OCI-M2 (cell line): ENCODE results near the gene CCDC88C.

ENCODE experiments used
- DNase-seq: peaks from one replicate; lab custom pipeline; 2025; ENCODE audit not compliant: unreplicated experiment; lab: John Stamatoyannopoulos, UW

CCDC88C gene

GRCh38 chr14:91310606-91311283 is 106.9 kb downstream of the CCDC88C start:
- no peak for DNase-seq

DNA sequence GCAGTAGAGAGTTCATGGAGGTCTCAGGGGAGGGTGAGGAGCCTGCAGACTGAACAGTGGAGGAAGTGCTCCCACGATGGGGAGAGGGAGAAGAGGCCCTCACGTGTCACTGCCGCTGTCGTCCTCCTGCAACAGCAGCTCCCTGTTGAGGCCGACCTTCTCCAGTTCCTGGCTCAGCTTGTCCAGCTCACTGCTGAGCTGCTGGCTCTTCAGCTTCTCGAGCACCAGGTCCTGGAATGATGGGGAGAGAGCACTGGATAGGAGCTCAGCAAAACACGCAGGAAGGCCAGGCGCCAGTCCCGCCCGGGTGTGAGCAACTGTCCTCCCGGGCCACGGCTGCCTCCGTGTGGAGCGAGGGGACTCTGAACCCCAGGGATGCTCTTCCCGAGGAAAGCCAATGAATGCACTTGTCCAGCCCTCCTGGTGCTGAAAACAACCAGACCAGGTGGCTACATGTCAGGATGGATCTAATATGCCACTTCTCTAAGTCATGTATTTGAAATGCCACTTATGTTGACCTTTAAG is 107.8 kb downstream of the CCDC88C start:
- no peak for DNase-seq

- no peak for DNase-seq
Observed at GRCh38 chr14:91308337-91308736, 109.3 kb downstream of the CCDC88C start.

DNA sequence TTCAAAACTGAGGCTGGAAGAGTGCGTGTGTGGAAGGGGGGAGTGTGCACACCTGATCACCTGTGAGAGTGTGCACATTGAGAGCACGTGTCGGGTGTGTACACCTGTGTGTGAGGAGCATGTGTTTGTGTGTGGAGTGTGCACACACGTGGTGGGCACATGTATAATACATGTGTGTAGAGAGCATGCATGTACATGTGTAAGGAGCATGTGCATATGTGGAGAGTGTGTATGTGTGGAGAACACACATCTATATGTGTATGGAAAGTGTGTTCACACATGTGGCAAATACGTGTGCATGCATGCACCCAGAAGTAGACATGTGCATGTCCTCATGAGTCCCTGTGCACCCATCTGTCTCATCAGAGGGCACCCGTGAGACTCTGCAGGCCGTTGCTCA is 110.0 kb downstream of the CCDC88C start:
- no peak for DNase-seq

GRCh38 chr14:91307046-91307445 is 110.6 kb downstream of the CCDC88C start:
- no peak for DNase-seq

DNA sequence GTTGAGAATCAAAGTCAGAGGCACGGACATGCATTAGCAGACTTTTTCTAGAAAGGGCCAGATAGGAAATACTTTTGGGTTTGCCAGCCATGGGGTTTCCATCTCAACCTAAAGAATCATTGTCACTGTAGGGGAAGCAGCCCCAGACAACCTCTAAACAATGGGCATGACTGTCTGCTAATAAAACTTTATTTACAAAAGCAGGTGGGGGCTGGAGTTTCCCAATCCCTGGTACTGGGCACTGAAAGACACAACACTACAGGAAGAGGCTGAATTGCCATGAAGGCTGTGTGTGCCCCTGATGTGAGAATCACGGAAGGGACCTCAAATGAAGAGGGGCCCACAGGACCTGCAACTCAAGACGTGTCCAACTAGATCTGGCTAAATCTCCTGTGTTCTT is 111.1 kb downstream of the CCDC88C start:
- DNase-seq = no peak

DNA sequence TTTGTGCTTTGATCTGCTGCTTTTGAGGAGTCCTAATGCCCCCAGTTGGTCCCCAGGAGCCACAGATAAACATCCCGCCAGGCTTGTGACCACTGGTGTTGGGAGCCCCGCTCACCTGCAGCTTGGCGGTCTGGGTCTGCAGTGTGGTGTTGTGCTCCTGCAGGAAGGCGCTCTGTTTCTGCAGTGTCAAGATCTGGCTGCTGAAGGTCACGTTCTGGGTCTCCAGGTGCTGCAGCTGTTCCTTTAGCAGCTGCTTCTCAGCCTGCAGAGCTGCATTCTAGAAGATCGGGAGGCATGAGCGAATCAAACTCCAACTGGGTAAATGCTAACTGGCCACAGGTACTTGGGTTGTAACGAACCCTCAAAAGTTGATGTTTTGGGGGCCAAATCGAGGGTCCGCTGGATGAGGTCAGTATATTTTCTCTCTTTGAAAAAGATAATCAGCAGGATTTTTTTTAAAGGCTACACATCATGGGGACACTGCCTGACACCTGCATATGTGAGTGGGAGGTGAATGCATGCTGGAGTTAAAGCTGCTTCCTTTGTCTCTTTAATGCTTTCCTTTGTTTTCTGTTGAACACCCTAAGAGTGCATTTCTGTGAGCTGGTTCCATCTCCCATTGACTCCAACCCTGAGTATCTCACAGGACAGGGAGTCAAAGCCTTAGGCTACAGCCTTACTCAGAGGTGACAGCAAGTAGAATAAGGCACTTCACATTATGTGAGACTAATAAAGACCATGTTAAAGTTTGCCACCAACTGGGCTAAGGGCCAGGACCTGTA is 111.8 kb downstream of the CCDC88C start:
- no peak for DNase-seq

GRCh38 chr14:91303924-91304229 is 113.7 kb downstream of the CCDC88C start:
- no peak for DNase-seq

GRCh38 chr14:91303091-91303923 is 114.3 kb downstream of the CCDC88C start:
- DNase-seq = no peak

- no peak for DNase-seq
Observed at GRCh38 chr14:91302391-91302790, 115.2 kb downstream of the CCDC88C start.

- no peak for DNase-seq
Observed at GRCh38 chr14:91300957-91301356, 116.7 kb downstream of the CCDC88C start.

DNA sequence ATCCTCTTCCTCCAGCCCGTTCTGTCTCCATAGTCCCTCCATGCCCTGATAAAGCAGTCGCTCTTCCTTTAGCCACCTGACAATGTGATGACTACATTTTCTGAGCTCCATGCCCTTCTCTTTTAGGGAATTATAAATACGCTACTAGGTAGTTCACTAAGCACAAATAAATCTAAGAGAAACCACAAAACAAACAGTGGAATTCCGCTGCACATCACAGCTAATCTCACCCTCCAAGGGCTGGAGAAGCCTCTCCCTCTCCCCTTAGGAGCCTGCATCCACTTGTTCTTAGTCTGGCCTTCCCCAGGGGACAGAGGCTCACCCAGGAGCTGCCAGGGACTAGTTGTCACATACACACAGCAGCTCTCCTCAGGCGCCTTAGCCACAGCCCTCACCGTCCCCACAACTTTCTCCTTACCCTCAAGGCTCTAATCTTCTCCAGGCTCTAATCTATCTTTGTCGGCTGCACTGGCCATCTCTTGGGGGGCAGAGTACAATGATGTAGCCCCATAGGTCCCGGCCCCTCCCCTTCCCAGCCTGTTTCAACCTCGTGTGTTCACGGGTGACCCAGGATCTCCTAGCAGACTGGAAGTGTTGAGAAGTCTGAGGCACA is 117.2 kb downstream of the CCDC88C start:
- no peak for DNase-seq

DNA sequence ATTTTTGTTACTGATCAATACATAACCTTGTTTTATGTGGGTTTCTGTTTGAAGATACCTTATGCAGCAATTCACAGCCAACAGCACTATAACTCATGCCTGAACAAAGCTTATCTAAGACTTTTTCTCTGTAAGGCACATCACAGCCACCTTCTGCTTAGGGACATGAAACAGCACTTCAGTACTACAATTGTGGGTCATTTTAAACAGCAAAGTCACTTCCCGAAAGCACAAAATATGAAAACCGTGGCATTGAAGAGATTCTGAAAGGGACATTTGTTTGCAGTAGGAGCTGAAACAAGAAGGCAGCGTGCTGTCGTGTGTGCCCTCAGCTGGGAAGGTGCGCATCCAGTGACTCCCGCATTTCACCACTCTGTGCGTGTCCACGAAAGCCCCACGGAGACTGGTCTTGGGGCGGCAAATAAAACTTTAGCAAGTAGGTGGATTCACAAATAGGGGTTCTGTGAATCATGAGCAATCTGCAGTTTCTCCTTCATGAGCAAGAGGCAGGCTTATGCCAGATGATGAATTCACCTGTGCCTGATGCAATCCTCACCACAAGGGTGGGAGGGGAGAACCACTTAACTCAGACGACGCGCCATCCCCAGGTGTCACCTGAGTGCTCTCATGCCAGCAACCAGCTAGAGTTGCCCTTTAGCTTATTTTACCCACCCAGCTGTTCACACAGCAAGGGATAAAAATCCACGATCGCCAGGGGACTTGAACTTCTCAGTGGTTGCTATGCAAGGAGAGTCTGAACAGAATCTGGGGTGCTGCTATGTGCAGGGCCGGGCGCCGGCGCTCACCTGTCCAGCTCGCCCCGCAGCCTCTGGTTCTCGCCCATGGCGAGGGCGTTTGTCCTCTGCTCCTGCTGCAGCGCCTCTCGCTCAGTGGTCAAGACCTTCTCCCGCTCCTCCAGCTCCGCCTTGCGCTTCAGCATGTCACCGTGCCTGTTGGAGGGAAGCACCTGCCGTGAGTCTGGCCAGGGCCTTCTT is 118.2 kb downstream of the CCDC88C start:
- DNase-seq = no peak

GRCh38 chr14:91298576-91298975 is 119.0 kb downstream of the CCDC88C start:
- DNase-seq = no peak

GRCh38 chr14:91297081-91297711 is 120.4 kb downstream of the CCDC88C start:
- DNase-seq = no peak

- no peak for DNase-seq
Observed at GRCh38 chr14:91295851-91296796, 121.5 kb downstream of the CCDC88C start.

- no peak for DNase-seq
Observed at GRCh38 chr14:91295276-91295845, 122.3 kb downstream of the CCDC88C start.

DNA sequence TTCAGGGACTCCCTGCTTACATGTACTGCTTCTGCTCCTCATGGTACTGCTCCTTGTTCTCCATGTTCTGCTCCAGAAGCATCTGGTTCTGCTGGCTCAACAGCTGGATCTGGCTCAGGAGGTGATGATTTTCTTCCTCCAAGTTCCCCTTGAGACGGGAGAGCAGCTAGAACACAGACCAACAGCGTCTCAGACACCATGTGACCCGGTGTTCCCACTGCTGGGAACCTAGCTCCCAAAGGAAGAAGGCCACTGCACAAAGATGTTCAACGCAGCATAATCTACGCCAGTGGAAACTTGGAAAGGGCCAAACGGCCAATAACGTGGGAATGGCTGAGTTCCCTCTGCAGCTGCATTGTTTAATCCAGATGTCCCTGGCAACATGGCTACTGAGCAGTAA is 123.5 kb downstream of the CCDC88C start:
- DNase-seq = no peak
